ENCODE measurements around the gene TAF15.

Gene TAF15

GRCh38 chr17:35865412-35866340 is 56.4 kb downstream of the TAF15 start:
- Histone ChIP-seq H3K27me3 (ENCODE audit: control insufficient read depth, insufficient read depth, low read length) (no peaks in the 10 kb centered on the region), H3K9me3 (ENCODE audit: control insufficient read depth, low read depth, low read length) (no peaks in the 10 kb centered on the region), H3K27ac (ENCODE audit: low read length) (no peak overlapping the region), H3K4me3 (ENCODE audit: low read length) (no peak overlapping the region), H3K9ac (ENCODE audit: low read length) (no peak overlapping the region), H3K36me3 (ENCODE audit: control insufficient read depth, low read depth, low read length) (no peaks in the 10 kb centered on the region), H3K4me1 (ENCODE audit: control insufficient read depth, low read depth, low read length) (no peaks in the 10 kb centered on the region)

DNA sequence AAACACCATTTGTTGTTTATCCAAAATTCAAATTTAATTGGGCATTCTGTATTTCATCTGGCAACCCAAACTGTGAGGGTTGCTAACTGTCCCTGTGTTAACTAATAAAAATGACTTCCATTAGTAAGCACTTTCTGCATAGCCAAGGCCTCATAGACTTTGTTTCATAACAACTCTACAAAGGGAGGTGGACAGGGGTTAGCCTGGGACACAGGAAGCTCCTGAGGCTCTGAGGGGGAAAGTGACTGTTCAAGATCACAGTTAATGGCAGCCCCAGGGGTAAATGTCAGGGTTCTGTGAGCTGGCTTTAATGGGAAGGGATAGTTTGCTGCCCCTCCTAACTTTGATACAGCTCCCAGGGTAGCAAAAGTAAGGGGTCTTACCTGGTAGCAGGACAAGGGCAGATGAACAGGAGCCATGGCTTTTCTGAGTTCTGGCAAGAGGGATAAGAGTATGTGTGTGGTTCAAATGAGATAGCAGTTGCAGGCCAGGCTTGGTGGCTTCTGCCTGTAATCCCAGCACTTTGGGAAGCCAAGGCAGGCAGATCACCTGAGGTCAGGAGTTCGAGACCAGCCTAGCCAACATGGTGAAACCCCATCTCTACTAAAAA is 57.2 kb downstream of the TAF15 start:
- Histone ChIP-seq H3K4me3 (ENCODE audit: low read length) (no peak overlapping the region), H3K27ac (ENCODE audit: low read length) (no peak overlapping the region), H3K4me1 (ENCODE audit: control insufficient read depth, low read depth, low read length) (no peaks in the 10 kb centered on the region), H3K27me3 (ENCODE audit: control insufficient read depth, insufficient read depth, low read length) (no peaks in the 10 kb centered on the region), H3K36me3 (ENCODE audit: control insufficient read depth, low read depth, low read length) (no peaks in the 10 kb centered on the region), H3K9ac (ENCODE audit: low read length) (no peak overlapping the region), H3K9me3 (ENCODE audit: control insufficient read depth, low read depth, low read length) (no peaks in the 10 kb centered on the region)

- H3K4me3 ChIP-seq (ENCODE audit: low read length), result no peak overlapping the region
- no peaks in the 10 kb centered on the region for H3K4me1 ChIP-seq (ENCODE audit: control insufficient read depth, low read depth, low read length)
- H3K27me3 ChIP-seq (ENCODE audit: control insufficient read depth, insufficient read depth, low read length), result no peaks in the 10 kb centered on the region
- no peaks in the 10 kb centered on the region for H3K36me3 ChIP-seq (ENCODE audit: control insufficient read depth, low read depth, low read length)
- no peak overlapping the region for H3K27ac ChIP-seq (ENCODE audit: low read length)
- no peaks in the 10 kb centered on the region for H3K9me3 ChIP-seq (ENCODE audit: control insufficient read depth, low read depth, low read length)
- no peak overlapping the region for H3K9ac ChIP-seq (ENCODE audit: low read length)
Observed at GRCh38 chr17:35867574-35867973, 58.3 kb downstream of the TAF15 start.

DNA sequence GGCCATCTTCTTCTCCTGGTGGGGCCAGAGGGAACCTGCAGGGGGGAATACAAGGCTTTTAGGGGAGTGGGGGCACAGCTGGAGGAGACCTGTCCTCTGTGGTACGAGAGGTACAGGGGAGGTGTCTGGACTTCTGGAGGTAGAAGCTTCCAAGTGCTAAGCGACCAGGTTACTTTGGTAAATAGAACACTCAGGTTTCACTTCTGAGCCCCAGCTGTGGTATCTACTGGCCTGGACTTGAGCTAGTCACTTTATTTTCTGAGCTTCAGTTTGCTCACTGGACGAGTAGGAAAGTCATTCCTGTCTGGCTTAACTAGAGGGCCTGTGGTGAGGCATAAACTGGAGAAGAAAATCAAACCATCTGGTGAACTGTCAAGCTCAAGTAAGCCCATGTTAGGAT is 59.5 kb downstream of the TAF15 start, which contains the start of gene HEATR9:
Gene HEATR9 (minus strand): TSS at position 155 of the 400 bp plus-strand sequence. CDS start 149 bp downstream, at position 6.
- Histone ChIP-seq H3K9ac (ENCODE audit: low read length) (no peak within 1 kb of the TSS), H3K4me1 (ENCODE audit: control insufficient read depth, low read depth, low read length) (no peaks in the 10 kb centered on the region), H3K27ac (ENCODE audit: low read length) (no peak within 1 kb of the TSS), H3K27me3 (ENCODE audit: control insufficient read depth, insufficient read depth, low read length) (no peaks in the 10 kb centered on the region), H3K9me3 (ENCODE audit: control insufficient read depth, low read depth, low read length) (no peaks in the 10 kb centered on the region), H3K4me3 (ENCODE audit: low read length) (no peak within 1 kb of the TSS), H3K36me3 (ENCODE audit: control insufficient read depth, low read depth, low read length) (no peaks in the 10 kb centered on the region)

DNA sequence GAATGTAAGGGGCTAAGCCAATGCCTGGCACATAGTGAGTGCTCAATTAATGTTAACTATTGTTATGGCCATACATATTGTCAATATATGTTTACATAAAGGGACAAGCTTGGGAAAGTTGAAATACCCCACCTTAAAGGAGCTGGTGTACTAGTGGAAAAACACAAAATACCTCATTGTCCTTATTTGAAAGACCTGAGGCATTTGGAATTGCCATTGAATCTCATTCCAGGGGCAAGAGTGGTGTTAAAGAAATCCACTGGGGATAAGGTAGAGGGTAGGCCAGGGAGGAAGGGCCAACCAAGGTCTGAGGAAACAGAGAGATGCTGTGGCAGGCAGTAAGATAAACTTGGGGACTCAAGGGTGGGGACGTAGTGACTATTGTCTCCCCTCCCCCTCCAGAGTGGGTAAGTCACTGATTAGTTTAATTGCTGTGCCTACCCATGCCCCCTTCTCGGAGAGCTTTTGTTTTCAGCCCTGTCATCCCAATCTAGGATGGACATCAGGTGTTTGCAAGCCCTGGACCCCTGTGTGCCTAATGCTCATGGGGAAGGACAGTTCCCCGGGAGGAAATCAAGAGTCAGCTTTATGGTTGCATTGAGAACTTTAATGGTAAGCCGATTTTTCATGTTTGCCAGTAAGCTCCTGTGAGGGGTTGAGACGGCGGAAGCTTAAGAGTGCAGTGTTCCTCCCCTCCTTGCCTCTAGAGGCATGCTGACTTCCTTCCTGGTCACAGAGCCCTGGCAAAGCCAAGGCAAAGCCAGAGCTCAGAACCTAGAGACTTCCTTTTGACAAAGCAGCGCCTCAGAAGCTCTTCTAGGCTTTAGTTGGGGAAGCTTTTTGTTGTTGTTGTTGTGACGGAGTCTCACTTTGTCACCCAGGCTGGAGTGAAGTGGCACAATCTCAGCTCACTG is 61.9 kb downstream of the TAF15 start:
- H3K27me3 ChIP-seq (ENCODE audit: control insufficient read depth, insufficient read depth, low read length), result no peaks in the 10 kb centered on the region
- no peaks in the 10 kb centered on the region for H3K9me3 ChIP-seq (ENCODE audit: control insufficient read depth, low read depth, low read length)
- no peak overlapping the region for H3K27ac ChIP-seq (ENCODE audit: low read length)
- H3K9ac ChIP-seq (ENCODE audit: low read length), result no peak overlapping the region
- H3K36me3 ChIP-seq (ENCODE audit: control insufficient read depth, low read depth, low read length), result no peaks in the 10 kb centered on the region
- no peaks in the 10 kb centered on the region for H3K4me1 ChIP-seq (ENCODE audit: control insufficient read depth, low read depth, low read length)
- no peak overlapping the region for H3K4me3 ChIP-seq (ENCODE audit: low read length)

DNA sequence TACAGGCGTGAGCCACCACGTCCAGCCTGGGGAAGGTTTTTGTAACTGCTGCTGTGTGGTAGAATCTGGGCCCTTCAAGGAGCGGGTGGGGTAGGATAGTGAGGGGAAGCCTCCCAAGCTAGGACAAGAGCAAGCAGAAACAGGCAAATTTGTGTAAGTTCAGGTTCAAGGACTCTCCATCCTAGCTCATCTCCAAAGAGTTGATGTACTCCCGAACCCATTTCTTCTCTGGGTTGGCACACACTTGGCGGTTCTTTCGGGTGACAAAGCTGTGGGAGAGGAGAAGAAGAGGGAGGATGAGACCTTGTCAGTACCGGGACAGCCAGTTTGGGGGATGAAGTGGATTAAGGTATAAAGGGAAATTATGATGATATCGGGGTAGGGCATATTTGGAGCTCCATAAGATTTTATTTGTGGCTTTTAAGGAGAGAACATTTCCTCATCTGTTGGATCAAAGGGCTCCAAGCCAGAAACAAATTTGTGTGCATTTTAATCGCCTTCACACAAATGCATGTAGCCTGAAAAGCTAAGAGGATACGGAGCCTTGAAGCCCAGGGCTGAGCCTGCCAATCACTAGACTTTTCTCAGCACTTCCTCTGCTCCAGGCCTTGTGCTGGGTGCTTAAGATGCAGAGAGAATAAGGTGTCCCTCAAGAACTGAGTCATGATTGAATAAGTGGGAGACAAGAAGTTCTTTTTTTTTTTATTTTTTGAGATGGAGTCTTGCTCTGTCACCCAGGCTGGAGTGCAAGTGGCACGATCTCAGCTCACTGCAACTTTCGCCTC is 63.1 kb downstream of the TAF15 start:
- Histone ChIP-seq H3K27ac (ENCODE audit: low read length) (no peak overlapping the region), H3K9me3 (ENCODE audit: control insufficient read depth, low read depth, low read length) (no peaks in the 10 kb centered on the region), H3K9ac (ENCODE audit: low read length) (no peak overlapping the region), H3K36me3 (ENCODE audit: control insufficient read depth, low read depth, low read length) (no peaks in the 10 kb centered on the region), H3K27me3 (ENCODE audit: control insufficient read depth, insufficient read depth, low read length) (no peaks in the 10 kb centered on the region), H3K4me1 (ENCODE audit: control insufficient read depth, low read depth, low read length) (no peaks in the 10 kb centered on the region), H3K4me3 (ENCODE audit: low read length) (no peak overlapping the region)

- Histone ChIP-seq H3K4me1 (ENCODE audit: control insufficient read depth, low read depth, low read length) (no peaks in the 10 kb centered on the region), H3K27ac (ENCODE audit: low read length) (no peak overlapping the region), H3K36me3 (ENCODE audit: control insufficient read depth, low read depth, low read length) (no peaks in the 10 kb centered on the region), H3K27me3 (ENCODE audit: control insufficient read depth, insufficient read depth, low read length) (no peaks in the 10 kb centered on the region), H3K9me3 (ENCODE audit: control insufficient read depth, low read depth, low read length) (no peaks in the 10 kb centered on the region), H3K4me3 (ENCODE audit: low read length) (no peak overlapping the region), H3K9ac (ENCODE audit: low read length) (no peak overlapping the region)
Observed at GRCh38 chr17:35875072-35875799, 66.0 kb downstream of the TAF15 start.

DNA sequence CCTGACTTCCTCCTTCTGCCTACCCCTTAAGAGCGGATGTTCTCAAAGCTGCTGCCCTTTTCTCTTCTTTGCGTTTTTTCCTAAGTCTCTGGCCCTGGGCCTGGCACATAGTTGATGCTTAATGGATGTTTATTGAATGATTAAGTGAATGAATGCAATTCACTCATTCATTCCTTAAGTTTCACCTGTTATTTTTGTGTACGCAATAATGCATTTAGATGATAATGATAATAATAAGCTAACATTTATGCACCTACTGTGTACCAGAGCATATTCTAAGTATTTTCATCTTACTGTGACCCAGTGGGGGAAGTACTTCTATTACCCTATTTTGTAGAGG is 66.5 kb downstream of the TAF15 start:
- Histone ChIP-seq H3K4me3 (ENCODE audit: low read length) (no peak overlapping the region), H3K4me1 (ENCODE audit: control insufficient read depth, low read depth, low read length) (no peaks in the 10 kb centered on the region), H3K9me3 (ENCODE audit: control insufficient read depth, low read depth, low read length) (no peaks in the 10 kb centered on the region), H3K27me3 (ENCODE audit: control insufficient read depth, insufficient read depth, low read length) (no peaks in the 10 kb centered on the region), H3K36me3 (ENCODE audit: control insufficient read depth, low read depth, low read length) (no peaks in the 10 kb centered on the region), H3K27ac (ENCODE audit: low read length) (no peak overlapping the region), H3K9ac (ENCODE audit: low read length) (no peak overlapping the region)

DNA sequence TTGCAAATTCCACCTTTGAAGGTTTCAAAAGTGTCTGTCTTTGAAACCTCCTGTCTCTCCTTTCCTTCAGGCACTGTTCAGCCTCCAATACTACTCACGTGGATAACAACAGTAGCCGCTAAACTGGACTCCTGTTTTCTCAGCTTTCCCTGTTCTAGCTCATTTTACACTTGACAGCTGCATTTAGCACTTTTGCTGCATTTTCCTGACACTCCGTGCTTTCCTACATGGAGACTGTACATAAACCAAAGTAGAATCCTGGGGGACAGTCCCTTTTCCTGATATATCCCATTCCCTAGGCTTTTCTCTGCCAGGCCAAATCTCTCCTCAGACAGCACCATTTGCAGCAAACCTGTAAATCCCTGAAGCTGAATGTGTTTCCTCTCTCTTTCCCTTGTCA is 67.2 kb downstream of the TAF15 start:
- Histone ChIP-seq H3K4me1 (ENCODE audit: control insufficient read depth, low read depth, low read length) (no peaks in the 10 kb centered on the region), H3K9ac (ENCODE audit: low read length) (no peak overlapping the region), H3K9me3 (ENCODE audit: control insufficient read depth, low read depth, low read length) (no peaks in the 10 kb centered on the region), H3K27ac (ENCODE audit: low read length) (no peak overlapping the region), H3K4me3 (ENCODE audit: low read length) (no peak overlapping the region), H3K36me3 (ENCODE audit: control insufficient read depth, low read depth, low read length) (no peaks in the 10 kb centered on the region), H3K27me3 (ENCODE audit: control insufficient read depth, insufficient read depth, low read length) (no peaks in the 10 kb centered on the region)

GRCh38 chr17:35877345-35878029 is 68.2 kb downstream of the TAF15 start:
- no peak overlapping the region for H3K4me3 ChIP-seq (ENCODE audit: low read length)
- H3K36me3 ChIP-seq (ENCODE audit: control insufficient read depth, low read depth, low read length), result no peaks in the 10 kb centered on the region
- no peak overlapping the region for H3K27ac ChIP-seq (ENCODE audit: low read length)
- H3K4me1 ChIP-seq (ENCODE audit: control insufficient read depth, low read depth, low read length), result no peaks in the 10 kb centered on the region
- no peaks in the 10 kb centered on the region for H3K27me3 ChIP-seq (ENCODE audit: control insufficient read depth, insufficient read depth, low read length)
- no peaks in the 10 kb centered on the region for H3K9me3 ChIP-seq (ENCODE audit: control insufficient read depth, low read depth, low read length)
- no peak overlapping the region for H3K9ac ChIP-seq (ENCODE audit: low read length)

All from iPS-18a (cell line).